Uterus (tissue), 2 donors: ENCODE measurements around the gene EDEM3.

Source experiments
- POLR2A ChIP-seq, 2 donors: fragments of 450-650 bp; IDR thresholded peaks; one replicate each; pipeline ENCODE4 v1.6.1; 2016; ENCODE audit warnings: antibody characterized with exemption in 2 of 2, mild to moderate bottlenecking in 1 of 2, moderate library complexity in 1 of 2
- TF ChIP-seq, protein P1 (sequence below), 4 experiments: fragments of 200-600 bp in 2 of 4; fragments of 450-650 bp in 2 of 4; sonication (generic) in 2 of 4; IDR thresholded peaks; one replicate each; pipeline ENCODE4 v1.5.1; 2016 to 2019; ENCODE audit warnings: antibody characterized with exemption in 4 of 4, mild to moderate bottlenecking in 2 of 4, moderate library complexity in 1 of 4

DNA sequence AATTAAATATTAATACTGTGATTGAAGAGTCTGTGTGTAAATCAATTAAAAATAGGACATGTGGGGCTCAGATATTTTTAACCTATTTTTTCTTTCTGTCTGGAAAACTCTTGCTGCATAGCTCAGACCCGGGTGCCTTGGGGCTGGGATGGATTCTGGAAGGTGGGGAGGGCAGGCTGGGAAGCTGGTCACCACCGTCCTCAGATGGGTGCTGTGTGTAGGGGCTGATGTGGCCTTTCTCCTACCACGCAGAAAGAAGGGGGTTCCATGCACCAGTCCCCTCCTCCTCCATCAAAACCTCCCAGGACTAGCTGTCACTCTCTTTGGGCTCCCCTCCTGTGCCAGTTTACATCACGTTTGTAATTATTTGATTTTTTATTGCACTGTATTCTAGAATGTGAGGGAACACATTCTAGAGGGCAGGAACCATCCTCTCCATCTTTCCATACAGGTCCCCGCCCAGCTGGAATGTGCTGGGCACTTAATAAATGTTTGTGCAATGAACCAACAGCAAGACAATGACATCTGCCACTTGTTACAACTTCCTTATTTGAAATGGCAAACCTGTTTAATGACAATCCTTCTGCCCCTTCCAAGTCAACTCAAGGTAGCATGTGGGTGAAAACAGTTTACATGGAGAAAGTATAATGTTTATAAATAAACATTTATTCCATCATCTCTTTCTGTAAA is 104.3 kb downstream of the EDEM3 start:
- TF ChIP-seq POLR2A (IDR thresholded peaks at IDR 0.05): no peak
- TF ChIP-seq, protein P1, sequence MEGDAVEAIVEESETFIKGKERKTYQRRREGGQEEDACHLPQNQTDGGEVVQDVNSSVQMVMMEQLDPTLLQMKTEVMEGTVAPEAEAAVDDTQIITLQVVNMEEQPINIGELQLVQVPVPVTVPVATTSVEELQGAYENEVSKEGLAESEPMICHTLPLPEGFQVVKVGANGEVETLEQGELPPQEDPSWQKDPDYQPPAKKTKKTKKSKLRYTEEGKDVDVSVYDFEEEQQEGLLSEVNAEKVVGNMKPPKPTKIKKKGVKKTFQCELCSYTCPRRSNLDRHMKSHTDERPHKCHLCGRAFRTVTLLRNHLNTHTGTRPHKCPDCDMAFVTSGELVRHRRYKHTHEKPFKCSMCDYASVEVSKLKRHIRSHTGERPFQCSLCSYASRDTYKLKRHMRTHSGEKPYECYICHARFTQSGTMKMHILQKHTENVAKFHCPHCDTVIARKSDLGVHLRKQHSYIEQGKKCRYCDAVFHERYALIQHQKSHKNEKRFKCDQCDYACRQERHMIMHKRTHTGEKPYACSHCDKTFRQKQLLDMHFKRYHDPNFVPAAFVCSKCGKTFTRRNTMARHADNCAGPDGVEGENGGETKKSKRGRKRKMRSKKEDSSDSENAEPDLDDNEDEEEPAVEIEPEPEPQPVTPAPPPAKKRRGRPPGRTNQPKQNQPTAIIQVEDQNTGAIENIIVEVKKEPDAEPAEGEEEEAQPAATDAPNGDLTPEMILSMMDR (IDR thresholded peaks at IDR 0.05): no peak
